Measurements from ENCODE around the gene MYO10.

Gene MYO10

GRCh38 chr5:16866795-16867576, 69.1 kb downstream of the MYO10 start:
- DNase-seq (ENCODE audit: insufficient read length, low spot score) (no peak), FAIRE-seq (no peak)
- TF ChIP-seq, protein P1, sequence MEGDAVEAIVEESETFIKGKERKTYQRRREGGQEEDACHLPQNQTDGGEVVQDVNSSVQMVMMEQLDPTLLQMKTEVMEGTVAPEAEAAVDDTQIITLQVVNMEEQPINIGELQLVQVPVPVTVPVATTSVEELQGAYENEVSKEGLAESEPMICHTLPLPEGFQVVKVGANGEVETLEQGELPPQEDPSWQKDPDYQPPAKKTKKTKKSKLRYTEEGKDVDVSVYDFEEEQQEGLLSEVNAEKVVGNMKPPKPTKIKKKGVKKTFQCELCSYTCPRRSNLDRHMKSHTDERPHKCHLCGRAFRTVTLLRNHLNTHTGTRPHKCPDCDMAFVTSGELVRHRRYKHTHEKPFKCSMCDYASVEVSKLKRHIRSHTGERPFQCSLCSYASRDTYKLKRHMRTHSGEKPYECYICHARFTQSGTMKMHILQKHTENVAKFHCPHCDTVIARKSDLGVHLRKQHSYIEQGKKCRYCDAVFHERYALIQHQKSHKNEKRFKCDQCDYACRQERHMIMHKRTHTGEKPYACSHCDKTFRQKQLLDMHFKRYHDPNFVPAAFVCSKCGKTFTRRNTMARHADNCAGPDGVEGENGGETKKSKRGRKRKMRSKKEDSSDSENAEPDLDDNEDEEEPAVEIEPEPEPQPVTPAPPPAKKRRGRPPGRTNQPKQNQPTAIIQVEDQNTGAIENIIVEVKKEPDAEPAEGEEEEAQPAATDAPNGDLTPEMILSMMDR (IDR thresholded peaks at IDR 0.05; ENCODE audit: insufficient read depth, missing control alignments), result no peak

DNA sequence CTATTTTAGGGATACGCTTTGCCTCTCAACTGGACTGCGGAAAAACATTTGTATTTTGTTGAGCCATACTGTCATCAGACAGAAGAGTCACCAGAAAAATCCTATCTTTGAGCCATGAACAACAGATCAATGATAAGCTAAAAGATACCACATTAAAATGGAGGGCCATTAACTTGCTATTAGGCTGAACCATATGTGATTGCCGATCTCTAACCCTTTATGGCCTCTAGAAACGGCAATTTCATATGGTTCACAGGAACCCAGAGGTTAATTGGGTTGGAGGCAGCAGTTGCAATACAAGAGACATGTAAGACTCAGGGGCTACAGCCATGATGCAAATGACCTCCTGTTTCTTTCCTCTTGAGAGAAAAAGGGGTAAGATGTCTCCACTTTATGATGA, 69.8 kb downstream of the MYO10 start:
- DNase-seq (ENCODE audit: insufficient read length, low spot score) (no peak), FAIRE-seq (no peak)
- TF ChIP-seq, protein P1 (IDR thresholded peaks at IDR 0.05; ENCODE audit: insufficient read depth, missing control alignments), result no peak

GRCh38 chr5:16865151-16865550, 70.9 kb downstream of the MYO10 start:
- DNase-seq (ENCODE audit: insufficient read length, low spot score), result no peak
- TF ChIP-seq, protein P1 (IDR thresholded peaks at IDR 0.05; ENCODE audit: insufficient read depth, missing control alignments), result no peak
- FAIRE-seq, result no peak

GRCh38 chr5:16864631-16865131, 71.4 kb downstream of the MYO10 start:
- TF ChIP-seq, protein P1 (IDR thresholded peaks at IDR 0.05; ENCODE audit: insufficient read depth, missing control alignments), result no peak
- FAIRE-seq (peak; percentile 64), DNase-seq (ENCODE audit: insufficient read length, low spot score) (no peak)

- no peak for FAIRE-seq
- TF ChIP-seq, protein P1 (IDR thresholded peaks at IDR 0.05; ENCODE audit: insufficient read depth, missing control alignments), result no peak
Observed at GRCh38 chr5:16863469-16863946, 72.6 kb downstream of the MYO10 start.

DNA sequence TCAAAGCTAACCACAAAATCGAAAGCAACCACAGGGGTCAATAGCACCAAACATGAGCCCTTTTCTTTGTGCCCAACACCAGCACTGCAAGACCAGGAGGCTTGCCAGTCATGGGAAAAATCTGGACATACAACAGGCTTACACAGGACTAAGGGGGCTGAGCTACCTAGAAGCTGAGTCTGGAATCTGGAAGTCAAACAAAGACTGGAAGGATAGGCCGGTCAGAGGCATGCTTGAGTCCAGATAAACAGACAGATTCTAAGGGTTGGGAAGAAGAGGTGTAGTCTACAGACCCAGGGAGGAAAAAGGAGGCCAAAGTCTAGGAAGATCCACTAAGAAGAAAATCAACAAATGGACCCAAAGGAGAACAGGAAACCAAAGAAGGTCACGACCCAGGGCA, 73.3 kb downstream of the MYO10 start:
- FAIRE-seq (no peak), DNase-seq (ENCODE audit: insufficient read length, low spot score) (no peak)
- TF ChIP-seq, protein P1 (IDR thresholded peaks at IDR 0.05; ENCODE audit: insufficient read depth, missing control alignments), result no peak

More at GRCh38 chr5:16863469-16863946, 72.6 kb downstream of the MYO10 start:
- DNase-seq (ENCODE audit: insufficient read length, low spot score), result no peak

DNA sequence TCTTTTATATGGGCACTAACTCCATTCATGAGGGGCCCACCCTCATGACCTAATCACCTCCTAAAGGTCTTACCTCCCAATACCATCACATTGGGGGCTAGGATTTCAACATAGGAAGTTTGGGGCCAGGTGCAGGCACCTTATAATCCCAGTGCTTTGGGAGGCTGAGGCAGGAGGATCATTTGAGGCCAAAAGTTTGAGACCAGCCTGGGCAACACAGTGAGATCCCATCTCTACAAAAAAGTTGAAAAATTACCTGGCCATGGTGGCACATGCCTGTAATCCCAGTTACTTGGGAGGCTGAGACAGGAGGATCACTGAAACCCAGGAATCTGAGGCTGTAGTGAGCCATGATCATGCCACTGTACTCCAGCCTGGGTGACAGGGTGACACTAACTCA, 76.7 kb downstream of the MYO10 start:
- TF ChIP-seq, protein P1 (IDR thresholded peaks at IDR 0.05; ENCODE audit: insufficient read depth, missing control alignments), result no peak
- DNase-seq (ENCODE audit: insufficient read length, low spot score) (no peak), FAIRE-seq (no peak)

All from D721Med (cell line).